Lower leg skin (tissue), 4 donors: ENCODE measurements around the gene AGGF1. TPM values are rescaled to one million over a fixed set of nuclear protein-coding genes. Genes with fewer than 3 reads are reported as not detected.

Experiments
- DNase-seq, 2 donors: peaks; one replicate each; pipeline ENCODE4 v3.0.0-alpha.2; 2019; ENCODE audit warnings: low spot score in 2 of 2
- H3K4me3 ChIP-seq: fragments of 200-600 bp; sonication (generic); 2 replicates; pipeline ENCODE4 v1.5.1; 2017; ENCODE audit warnings: mild to moderate bottlenecking, low read depth; ENCODE audit not compliant: poor library complexity, severe bottlenecking
- CTCF ChIP-seq, 3 donors: fragments of 450-650 bp; IDR thresholded peaks; one replicate each; pipeline ENCODE4 v1.5.1; 2016; ENCODE audit warnings: antibody characterized with exemption in 3 of 3, mild to moderate bottlenecking in 3 of 3, moderate library complexity in 2 of 3
- POLR2A ChIP-seq, 2 donors: fragments of 450-650 bp; IDR thresholded peaks; one replicate each; pipeline ENCODE4 v1.6.1; 2016 to 2017; ENCODE audit warnings: antibody characterized with exemption in 2 of 2, mild to moderate bottlenecking in 1 of 2, moderate library complexity in 1 of 2
- WGBS, 2 donors: methylation state at CpG; one replicate each; pipeline ENCODE4 v1.1.5; 2018; 5-methylcytosine and 5-hydroxymethylcytosine counted together
- intact Hi-C: fragments of 100-400 bp; cut with DNase I; formaldehyde crosslinking; loops from one replicate; pipeline ENCODE4 v1.15.0; 2023; ENCODE audit warnings: low total_unique reads
- total RNA-seq, 4 donors: library from RNA; depleted of rRNA; stranded (reverse); fragments of >200 nt; gene quantifications; one replicate each; pipeline ENCODE4 v1.1.0, GENCODE V29; 2016

AGGF1 gene
- total RNA-seq, 4 donors from 2014 or later: 15.0 to 25.0 (median 22.4) TPM

GRCh38 chr5:77086368-77086688, 56.1 kb downstream of the AGGF1 start:
- no peak for DNase-seq
- peak overlapping the region; percentile 62 for H3K4me3 ChIP-seq
- intact Hi-C loops: no loop called here
- WGBS, 2 donors: 1% methylated on average over 6 of the region's 6 CpGs
- TF ChIP-seq POLR2A (IDR thresholded peaks at IDR 0.05) (no peak), CTCF (IDR thresholded peaks at IDR 0.05) (no peak)

- H3K4me3 ChIP-seq: peak within 1 kb of the TSS; percentile 62
- 0% methylated on average over 46 to 59 of the region's 63 CpGs for WGBS, 2 donors
- DNase-seq: peak; percentile 72 to 93
- intact Hi-C loops: no loop called here
- TF ChIP-seq POLR2A (IDR thresholded peaks at IDR 0.05): no peak
- no peak for TF ChIP-seq CTCF (IDR thresholded peaks at IDR 0.05)
Observed at GRCh38 chr5:77086689-77087483, 56.7 kb downstream of the AGGF1 start, which contains the start of gene ZBED3. Gene ZBED3 (minus strand): TSS chr5:77087285. CDS start chr5:77077878, 9,407 bp downstream.

- WGBS, 2 donors: 19 to 22% methylated on average over 16 of the region's 16 CpGs
- peak overlapping the region; percentile 62 for H3K4me3 ChIP-seq
- intact Hi-C loops: no loop called here
- peak in 1 of 2 donors; percentile 53 for DNase-seq
- TF ChIP-seq CTCF (IDR thresholded peaks at IDR 0.05) (no peak), POLR2A (IDR thresholded peaks at IDR 0.05) (no peak)
Observed at GRCh38 chr5:77087484-77088261, 57.5 kb downstream of the AGGF1 start.

GRCh38 chr5:77095189-77095588, 65.0 kb downstream of the AGGF1 start:
- no peak overlapping the region for H3K4me3 ChIP-seq
- WGBS, 2 donors: 92 to 95% methylated on average over 4 of the region's 4 CpGs
- DNase-seq: no peak
- intact Hi-C loops: no loop called here
- TF ChIP-seq POLR2A (IDR thresholded peaks at IDR 0.05) (no peak), CTCF (IDR thresholded peaks at IDR 0.05) (no peak)

GRCh38 chr5:77101298-77101697, 71.1 kb downstream of the AGGF1 start:
- intact Hi-C loops: no loop called here

More at GRCh38 chr5:77101298-77101697, 71.1 kb downstream of the AGGF1 start:
- 61 to 83% methylated on average over 4 of the region's 4 CpGs for WGBS, 2 donors
- H3K4me3 ChIP-seq: no peak overlapping the region
- no peak for TF ChIP-seq CTCF (IDR thresholded peaks at IDR 0.05)
- no peak for TF ChIP-seq POLR2A (IDR thresholded peaks at IDR 0.05)
- DNase-seq: no peak
